ENCODE measurements around the gene MCAT.

DNA sequence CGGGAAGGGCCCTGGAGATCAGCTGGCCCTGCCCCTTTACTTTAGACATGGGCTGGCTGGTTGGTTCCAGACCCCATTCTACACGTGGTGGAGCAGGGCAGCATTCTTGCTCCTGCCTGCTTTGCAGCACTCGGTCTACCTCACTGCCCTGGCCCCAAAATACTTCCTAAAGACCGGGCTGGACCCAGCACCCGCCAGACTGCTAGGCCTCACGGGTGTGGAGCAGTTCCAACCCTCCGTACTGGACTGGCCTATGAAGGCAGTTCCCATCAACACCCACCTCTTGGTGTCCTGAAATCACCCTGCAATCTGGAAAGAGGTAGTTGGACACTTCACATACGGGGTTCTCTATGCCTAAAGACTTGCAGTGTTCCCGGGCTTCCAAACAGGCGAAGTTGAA, 6.4 kb downstream of the MCAT start:
- no peak for TF ChIP-seq RAD21 (IDR thresholded peaks at IDR 0.05; ENCODE audit: low read length)
- TF ChIP-seq, protein P1, sequence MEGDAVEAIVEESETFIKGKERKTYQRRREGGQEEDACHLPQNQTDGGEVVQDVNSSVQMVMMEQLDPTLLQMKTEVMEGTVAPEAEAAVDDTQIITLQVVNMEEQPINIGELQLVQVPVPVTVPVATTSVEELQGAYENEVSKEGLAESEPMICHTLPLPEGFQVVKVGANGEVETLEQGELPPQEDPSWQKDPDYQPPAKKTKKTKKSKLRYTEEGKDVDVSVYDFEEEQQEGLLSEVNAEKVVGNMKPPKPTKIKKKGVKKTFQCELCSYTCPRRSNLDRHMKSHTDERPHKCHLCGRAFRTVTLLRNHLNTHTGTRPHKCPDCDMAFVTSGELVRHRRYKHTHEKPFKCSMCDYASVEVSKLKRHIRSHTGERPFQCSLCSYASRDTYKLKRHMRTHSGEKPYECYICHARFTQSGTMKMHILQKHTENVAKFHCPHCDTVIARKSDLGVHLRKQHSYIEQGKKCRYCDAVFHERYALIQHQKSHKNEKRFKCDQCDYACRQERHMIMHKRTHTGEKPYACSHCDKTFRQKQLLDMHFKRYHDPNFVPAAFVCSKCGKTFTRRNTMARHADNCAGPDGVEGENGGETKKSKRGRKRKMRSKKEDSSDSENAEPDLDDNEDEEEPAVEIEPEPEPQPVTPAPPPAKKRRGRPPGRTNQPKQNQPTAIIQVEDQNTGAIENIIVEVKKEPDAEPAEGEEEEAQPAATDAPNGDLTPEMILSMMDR (conservative IDR thresholded peaks at IDR 0.05; ENCODE audit: low read depth, low read length): no peak
- TF ChIP-seq CHD1 (IDR thresholded peaks at IDR 0.05; ENCODE audit: low read depth, low read length): no peak
- TF ChIP-seq POLR2A (IDR thresholded peaks at IDR 0.05; ENCODE audit: low read depth, low read length): no peak
- TF ChIP-seq, protein P2, sequence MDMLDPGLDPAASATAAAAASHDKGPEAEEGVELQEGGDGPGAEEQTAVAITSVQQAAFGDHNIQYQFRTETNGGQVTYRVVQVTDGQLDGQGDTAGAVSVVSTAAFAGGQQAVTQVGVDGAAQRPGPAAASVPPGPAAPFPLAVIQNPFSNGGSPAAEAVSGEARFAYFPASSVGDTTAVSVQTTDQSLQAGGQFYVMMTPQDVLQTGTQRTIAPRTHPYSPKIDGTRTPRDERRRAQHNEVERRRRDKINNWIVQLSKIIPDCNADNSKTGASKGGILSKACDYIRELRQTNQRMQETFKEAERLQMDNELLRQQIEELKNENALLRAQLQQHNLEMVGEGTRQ (IDR thresholded peaks at IDR 0.05; ENCODE audit: low read depth, low read length): no peak
- TF ChIP-seq FOS (IDR thresholded peaks at IDR 0.05; ENCODE audit: low read depth, low read length): no peak
- no peak for TF ChIP-seq RCOR1 (IDR thresholded peaks at IDR 0.05; ENCODE audit: insufficient replicate concordance, low read length)
- TF ChIP-seq BHLHE40 (IDR thresholded peaks at IDR 0.05; ENCODE audit: low read depth, low read length): no peak
- no peak for TF ChIP-seq ELK1 (IDR thresholded peaks at IDR 0.05; ENCODE audit: borderline replicate concordance, low read depth, low read length)
- no peak for TF ChIP-seq MXI1 (IDR thresholded peaks at IDR 0.05; ENCODE audit: borderline replicate concordance, low read depth, low read length)
- TF ChIP-seq MAZ (IDR thresholded peaks at IDR 0.05; ENCODE audit: borderline replicate concordance, low read depth, low read length): no peak
- no peak for TF ChIP-seq CEBPB (IDR thresholded peaks at IDR 0.05; ENCODE audit: low read depth, low read length)
- no peak for TF ChIP-seq MAFK (IDR thresholded peaks at IDR 0.05; ENCODE audit: low read depth, low read length)

Data from IMR-90 (cell line).